Type B pancreatic cell (in vitro differentiated cells): ENCODE measurements around the gene IQGAP2. TPM values are rescaled to one million over a fixed set of nuclear protein-coding genes. Genes with fewer than 3 reads are reported as not detected.

Experiments
- DNase-seq: peaks from one replicate; pipeline ENCODE4 v3.0.0; 2021; ENCODE audit warnings: mixed read lengths; ENCODE audit not compliant: unreplicated experiment; ENCODE audit errors: extremely low spot score
- H3K27ac Mint-ChIP-seq: 2 replicates; pipeline ENCODE4 v1.8.0; 2021; ENCODE audit warnings: mild to moderate bottlenecking, mixed read lengths
- H3K27me3 Mint-ChIP-seq: 2 replicates; pipeline ENCODE4 v1.8.0; 2021; ENCODE audit warnings: mixed read lengths
- H3K36me3 Mint-ChIP-seq: 2 replicates; pipeline ENCODE4 v1.8.0; 2021; ENCODE audit warnings: mixed read lengths
- H3K4me1 Mint-ChIP-seq: one replicate; pipeline ENCODE4 v1.8.0; 2021; ENCODE audit warnings: mixed read lengths; ENCODE audit not compliant: unreplicated experiment
- H3K4me3 Mint-ChIP-seq: 2 replicates; pipeline ENCODE4 v1.8.0; 2021; ENCODE audit warnings: mild to moderate bottlenecking, mixed read lengths
- H3K9me3 Mint-ChIP-seq: 2 replicates; pipeline ENCODE4 v1.8.0; 2021; ENCODE audit warnings: mixed read lengths
- total RNA-seq: library from RNA; stranded (reverse); gene quantifications from 2 replicates; pipeline ENCODE4 v1.2.1, GENCODE V29; 2021; ENCODE audit warnings: low replicate concordance
- TF ChIP-seq, protein P1 (sequence below): fragments of 200-600 bp; sonication (generic); conservative IDR thresholded peaks from 2 replicates; pipeline ENCODE4 v1.5.0; 2021; ENCODE audit warnings: antibody characterized with exemption, mild to moderate bottlenecking

IQGAP2 gene
- total RNA-seq, 1 donor from 2014 or later, result 24.7 TPM

DNA sequence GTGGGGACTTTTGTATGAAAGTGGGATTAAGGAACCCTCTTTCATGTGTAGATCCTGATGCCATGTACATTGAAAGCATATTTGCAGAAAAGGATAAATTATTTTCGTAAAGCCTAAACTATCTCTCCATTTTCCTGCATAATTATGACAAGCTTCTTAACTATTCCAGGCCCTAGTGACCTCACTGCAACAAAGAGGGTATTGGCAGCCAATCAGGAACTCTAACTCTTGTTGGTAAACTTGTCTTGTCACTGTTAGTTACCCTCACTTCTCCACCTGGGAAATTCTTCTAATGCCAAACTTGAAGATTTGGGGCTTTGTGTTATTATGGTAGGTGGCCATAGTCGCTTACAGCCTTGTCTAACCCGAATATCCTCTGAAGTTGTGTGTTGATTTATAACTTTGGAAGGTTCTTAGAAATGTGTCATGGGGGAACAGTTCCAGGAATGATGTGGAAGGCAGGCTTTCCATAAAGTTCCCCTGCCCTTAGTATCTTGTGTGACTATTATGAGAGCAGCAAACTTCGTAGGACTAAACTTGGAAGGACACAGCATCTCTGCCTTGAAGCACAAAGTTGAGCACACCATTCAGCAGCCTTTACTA is 52.5 kb downstream of the IQGAP2 start:
- TF ChIP-seq, protein P1, sequence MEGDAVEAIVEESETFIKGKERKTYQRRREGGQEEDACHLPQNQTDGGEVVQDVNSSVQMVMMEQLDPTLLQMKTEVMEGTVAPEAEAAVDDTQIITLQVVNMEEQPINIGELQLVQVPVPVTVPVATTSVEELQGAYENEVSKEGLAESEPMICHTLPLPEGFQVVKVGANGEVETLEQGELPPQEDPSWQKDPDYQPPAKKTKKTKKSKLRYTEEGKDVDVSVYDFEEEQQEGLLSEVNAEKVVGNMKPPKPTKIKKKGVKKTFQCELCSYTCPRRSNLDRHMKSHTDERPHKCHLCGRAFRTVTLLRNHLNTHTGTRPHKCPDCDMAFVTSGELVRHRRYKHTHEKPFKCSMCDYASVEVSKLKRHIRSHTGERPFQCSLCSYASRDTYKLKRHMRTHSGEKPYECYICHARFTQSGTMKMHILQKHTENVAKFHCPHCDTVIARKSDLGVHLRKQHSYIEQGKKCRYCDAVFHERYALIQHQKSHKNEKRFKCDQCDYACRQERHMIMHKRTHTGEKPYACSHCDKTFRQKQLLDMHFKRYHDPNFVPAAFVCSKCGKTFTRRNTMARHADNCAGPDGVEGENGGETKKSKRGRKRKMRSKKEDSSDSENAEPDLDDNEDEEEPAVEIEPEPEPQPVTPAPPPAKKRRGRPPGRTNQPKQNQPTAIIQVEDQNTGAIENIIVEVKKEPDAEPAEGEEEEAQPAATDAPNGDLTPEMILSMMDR, result no peak
- Mint-ChIP-seq H3K27me3 (no peaks in the 10 kb centered on the region), H3K36me3 (peaks cover 5% of the 10 kb centered on the region), H3K27ac (no peak overlapping the region), H3K9me3 (peaks cover 6% of the 10 kb centered on the region), H3K4me3 (no peak overlapping the region), H3K4me1 (peaks cover 18% of the 10 kb centered on the region)
- no peak for DNase-seq

DNA sequence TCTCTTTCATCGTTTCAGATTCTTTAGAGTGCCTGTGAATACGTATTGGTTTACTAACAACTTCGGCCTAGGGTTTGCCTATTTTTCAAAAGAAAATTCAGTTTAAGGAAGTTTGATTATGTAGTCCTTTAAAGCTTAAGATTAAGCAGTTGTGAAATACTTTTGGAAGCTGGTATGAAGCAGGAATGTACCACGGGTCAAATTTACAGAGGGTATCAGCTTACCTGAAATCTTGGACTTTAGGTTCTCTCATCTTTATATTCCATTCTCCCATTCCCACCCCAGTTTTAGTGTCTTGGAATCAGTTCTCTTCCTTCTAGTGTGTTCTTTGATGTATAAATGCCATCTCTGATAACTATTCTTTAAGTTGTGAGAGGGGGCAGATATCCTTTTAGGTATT is 53.2 kb downstream of the IQGAP2 start:
- Mint-ChIP-seq H3K27ac (no peak overlapping the region), H3K27me3 (no peaks in the 10 kb centered on the region), H3K4me1 (peaks cover 18% of the 10 kb centered on the region), H3K36me3 (peaks cover 5% of the 10 kb centered on the region), H3K4me3 (no peak overlapping the region), H3K9me3 (peaks cover 6% of the 10 kb centered on the region)
- DNase-seq, result no peak
- TF ChIP-seq, protein P1, result no peak

- Mint-ChIP-seq H3K4me1 (peaks cover 28% of the 10 kb centered on the region), H3K4me3 (no peak overlapping the region), H3K36me3 (peaks cover 5% of the 10 kb centered on the region), H3K27ac (peak overlapping the region; percentile 48), H3K27me3 (no peaks in the 10 kb centered on the region), H3K9me3 (peaks cover 6% of the 10 kb centered on the region)
- TF ChIP-seq, protein P1, result no peak
- DNase-seq, result no peak
Measured at GRCh38 chr5:76457674-76458485, 54.8 kb downstream of the IQGAP2 start.

GRCh38 chr5:76458486-76458830 is 55.4 kb downstream of the IQGAP2 start:
- DNase-seq, result no peak
- Mint-ChIP-seq H3K27ac (peak overlapping the region; percentile 48), H3K36me3 (peaks cover 5% of the 10 kb centered on the region), H3K4me3 (no peak overlapping the region), H3K27me3 (no peaks in the 10 kb centered on the region), H3K9me3 (peaks cover 6% of the 10 kb centered on the region), H3K4me1 (peaks cover 28% of the 10 kb centered on the region)
- TF ChIP-seq, protein P1, result no peak

- TF ChIP-seq, protein P1, result no peak
- Mint-ChIP-seq H3K4me1 (peaks cover 28% of the 10 kb centered on the region), H3K27me3 (no peaks in the 10 kb centered on the region), H3K36me3 (peaks cover 5% of the 10 kb centered on the region), H3K27ac (no peak overlapping the region), H3K4me3 (no peak overlapping the region), H3K9me3 (peaks cover 6% of the 10 kb centered on the region)
- DNase-seq, result no peak
Measured at GRCh38 chr5:76460104-76460503, 57.0 kb downstream of the IQGAP2 start.
